Stimulated activated CD8-positive, alpha-beta memory T cell treated with anti-CD3 and anti-CD28 coated beads, Interleukin-12 subunit alpha, Interleukin-12 subunit beta, amount 100 ng/mL, for 24 hours (primary cell): ENCODE data around the gene HEXA.

Source experiments
- DNase-seq: peaks from one replicate; pipeline ENCODE4 v3.0.0-alpha.2; 2020; ENCODE audit errors: extremely low read depth

Gene HEXA

DNA sequence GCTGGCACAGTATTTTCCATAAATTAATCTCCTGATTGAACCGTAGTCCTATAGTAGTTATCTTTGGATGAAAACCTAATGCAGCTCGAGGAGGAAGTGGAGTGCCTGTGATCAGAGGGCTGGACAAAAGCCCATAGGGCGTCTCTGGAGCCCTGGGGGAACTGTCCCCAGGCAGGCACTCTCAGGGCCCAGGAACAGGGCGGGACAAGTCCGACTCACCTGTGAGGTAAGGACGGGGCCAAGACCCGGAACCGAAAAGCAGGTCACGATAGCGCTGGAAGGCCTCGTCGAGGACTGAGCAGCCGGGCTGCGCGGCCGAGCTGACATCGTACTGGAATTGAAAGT lies 341 bp downstream of the HEXA start:
- no peak for DNase-seq

DNA sequence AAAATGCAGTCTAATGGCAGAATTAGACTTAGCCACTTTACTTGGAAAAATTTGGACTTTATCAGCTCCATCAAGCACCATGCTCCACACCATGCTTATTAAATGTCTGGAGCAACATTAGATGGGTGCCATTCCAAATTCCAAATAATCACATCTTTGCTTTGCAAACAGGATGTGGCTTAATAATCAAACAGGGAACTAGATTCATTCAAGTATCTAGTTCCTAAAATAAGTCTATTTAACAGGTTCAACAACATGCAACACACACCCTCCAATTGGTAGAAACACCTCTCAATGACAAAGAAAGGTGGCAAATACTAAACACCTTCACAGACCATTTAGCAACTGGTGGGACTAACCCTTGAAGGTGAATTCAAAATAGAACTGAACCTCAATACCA lies 3.5 kb downstream of the HEXA start:
- no peak for DNase-seq

DNA sequence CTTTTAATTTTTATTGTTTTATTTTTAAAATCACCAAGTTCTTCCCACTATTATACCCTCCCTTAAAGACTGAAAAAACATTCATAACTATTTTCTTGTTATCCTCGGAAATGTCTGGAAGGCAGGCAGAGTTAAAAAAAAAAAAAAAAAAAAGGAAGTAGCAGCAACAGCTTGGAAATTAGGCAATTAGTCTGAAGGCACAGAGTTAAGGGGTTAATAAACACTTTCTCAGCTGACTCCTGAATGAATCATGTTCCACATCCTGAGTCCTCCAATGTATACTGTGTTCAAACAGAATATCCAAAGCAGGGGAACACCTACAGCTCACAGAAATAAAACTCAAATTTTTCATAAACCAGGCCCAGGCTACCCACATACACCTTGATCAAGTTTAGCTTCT lies 5.8 kb downstream of the HEXA start:
- DNase-seq = no peak

DNA sequence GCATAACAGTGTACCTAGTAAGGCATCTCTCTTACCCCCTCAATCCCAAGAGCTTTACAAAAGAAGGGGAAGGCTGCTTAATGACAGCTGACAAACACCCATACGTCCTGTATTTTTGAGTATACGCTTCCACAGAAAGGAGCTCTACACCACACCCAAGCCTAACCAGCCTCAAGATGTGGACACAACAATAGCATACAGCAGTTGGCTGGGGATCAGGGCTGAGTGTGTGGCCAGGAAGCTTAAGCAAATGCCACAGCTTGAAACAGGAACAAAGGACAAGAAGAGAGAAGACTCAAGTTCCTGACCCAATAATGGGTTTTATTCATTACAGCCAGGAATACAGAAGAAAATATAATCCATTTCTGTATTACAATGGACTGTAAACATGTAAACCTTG lies 6.9 kb downstream of the HEXA start:
- DNase-seq = no peak

DNA sequence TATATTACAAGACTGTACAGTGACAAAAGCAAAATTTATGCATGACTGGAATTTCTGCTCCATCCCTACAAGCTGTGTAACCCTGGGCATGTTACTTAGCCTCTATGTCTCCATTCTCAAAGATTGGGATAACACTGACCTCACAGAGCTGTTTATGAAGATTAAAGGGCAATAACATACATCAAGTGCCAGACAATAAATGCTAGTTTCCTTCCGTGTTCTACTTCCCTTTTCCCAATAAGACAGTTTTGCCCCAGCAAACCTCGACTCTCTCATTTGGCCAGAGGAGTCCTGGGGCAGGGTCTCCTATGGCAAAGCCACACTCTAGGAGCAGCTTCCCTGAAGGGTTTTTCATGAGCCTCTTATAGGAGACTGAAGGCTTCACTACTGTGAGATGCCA lies 7.5 kb downstream of the HEXA start:
- DNase-seq = no peak

DNA sequence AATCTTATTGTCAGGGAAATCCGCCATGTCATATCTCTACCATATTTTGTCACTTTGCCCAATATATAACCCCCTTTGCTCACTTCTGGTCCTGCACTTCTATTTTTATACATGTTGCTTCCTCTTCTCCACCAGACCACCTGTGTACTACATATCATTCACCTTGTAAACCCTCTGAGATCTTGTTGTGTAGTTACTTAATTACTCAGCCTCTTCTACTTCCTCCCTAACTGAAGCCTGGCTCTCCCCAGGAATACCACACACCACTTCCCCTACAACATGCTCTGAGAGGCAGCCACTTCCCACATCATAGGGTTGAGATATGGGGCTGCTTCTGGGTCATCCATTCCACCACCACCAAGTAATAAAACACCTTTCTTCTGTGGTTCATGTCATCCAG lies 10.0 kb downstream of the HEXA start:
- no peak for DNase-seq

DNA sequence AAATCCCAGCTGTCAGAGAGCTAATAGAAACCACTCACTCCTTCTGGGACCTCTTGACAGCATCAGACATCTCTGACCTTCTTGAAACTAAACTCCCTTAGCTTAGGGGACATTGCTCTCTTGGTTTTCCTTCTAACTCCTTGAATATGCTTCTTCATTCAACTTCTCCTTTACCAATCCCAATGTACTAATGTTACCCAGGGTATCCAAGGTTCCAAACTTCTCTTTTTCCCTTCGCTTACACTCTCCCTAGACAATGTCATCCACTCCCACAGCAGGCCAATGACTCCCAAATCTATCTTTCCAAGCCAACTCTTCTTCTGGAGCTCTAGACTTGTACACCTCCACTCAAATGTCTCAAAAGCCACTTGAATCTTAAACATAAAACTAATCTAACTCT lies 14.6 kb downstream of the HEXA start:
- DNase-seq = no peak

DNA sequence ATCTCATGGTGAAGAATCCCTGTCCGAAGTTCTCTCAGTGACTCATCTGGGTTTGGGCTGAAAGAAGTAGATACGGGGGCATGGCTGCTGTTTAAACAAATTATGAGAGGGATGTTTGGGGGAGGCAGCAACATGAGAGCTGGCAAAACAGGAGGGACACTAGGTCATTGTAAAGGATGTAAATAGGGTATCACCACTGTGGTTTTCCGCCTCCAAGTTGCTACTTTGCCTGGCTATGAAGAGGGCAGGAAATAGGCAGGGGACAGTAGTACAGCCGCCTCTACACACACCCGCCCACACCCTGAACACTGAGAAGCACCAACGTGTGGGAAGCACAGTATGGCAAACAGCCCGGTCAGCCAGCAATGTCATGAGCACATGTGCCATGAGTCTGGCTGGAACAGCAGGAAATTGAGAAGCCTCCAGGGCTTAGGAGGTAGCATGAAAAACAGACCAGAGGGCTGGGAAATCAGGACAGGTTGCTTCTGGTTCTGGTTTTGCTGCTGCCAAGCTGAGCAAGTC lies 17.1 kb downstream of the HEXA start:
- no peak for DNase-seq

DNA sequence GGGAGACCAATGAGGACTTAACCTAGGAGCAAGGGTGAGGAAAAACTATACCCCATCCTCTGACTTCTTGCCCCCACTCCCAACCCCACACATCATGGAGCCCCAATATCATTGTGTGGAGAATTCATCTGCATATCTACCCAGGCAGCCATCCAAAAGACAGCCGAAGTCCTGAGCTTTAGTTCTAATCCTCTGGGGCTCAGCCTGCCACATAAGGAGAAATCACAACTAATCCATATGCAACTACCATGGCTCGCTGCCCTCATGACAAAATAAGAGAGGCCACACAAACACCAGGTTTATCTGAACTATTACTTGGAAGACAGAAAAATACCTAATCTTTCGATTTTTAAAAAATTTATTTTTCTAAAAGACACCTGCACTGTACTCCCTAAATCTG lies 17.7 kb downstream of the HEXA start:
- no peak for DNase-seq

DNA sequence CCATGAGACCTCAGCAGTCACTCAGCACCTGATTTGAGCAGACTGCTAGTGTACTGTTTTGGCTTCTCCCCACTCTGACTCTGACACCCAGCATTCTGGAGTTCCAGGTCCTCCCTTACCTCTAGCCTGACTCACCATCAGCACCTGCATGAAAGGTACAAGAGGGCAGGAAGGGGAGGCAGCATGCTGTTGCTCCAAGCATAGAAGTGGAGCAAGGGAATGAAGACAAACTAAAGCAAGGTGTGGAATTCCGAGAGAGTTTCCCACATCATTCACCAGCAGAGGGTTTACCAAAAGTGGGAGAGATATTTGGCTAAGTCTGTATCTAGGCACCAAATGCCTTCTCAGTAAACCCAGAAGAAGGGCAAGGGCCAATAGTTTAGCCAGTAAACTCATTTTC lies 21.3 kb downstream of the HEXA start:
- no peak for DNase-seq

DNA sequence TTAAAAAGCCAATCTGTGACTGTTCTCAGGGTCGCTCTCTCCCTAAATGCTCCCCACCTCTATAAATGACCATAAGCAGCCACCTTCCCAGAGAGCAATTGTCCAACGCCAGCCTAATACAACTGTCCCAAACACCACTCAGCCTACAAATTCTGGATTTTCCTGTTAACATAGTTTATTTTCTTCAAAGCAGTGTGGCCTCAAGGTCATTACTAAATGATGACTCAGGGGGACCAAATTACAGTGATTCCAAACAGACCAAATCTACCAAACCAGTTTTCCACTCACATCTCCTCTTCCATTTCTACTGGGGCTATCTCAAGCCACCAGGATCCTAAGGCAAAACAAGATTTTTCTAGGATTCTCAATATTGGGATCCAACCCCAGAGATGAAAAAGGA lies 22.5 kb downstream of the HEXA start:
- no peak for DNase-seq

DNA sequence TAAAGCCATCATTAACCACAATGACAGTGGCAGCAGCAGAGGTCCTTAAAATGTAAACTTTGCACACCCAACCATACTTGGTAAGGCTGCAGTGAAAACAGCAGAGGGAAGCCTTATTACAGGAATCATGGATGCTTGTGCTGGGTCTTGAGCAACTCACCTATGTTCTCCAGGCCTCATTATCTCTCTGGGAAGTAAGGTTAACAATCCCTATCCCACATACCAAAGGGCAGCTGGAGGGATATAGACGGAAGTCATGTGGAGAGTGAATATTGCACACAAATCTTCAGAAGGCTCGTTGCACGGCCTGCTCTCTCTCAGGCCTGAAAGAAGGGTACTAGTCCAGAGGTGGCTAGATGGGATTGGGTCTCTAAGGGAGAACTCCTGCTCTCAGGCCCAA lies 30.0 kb downstream of the HEXA start:
- DNase-seq = no peak

DNA sequence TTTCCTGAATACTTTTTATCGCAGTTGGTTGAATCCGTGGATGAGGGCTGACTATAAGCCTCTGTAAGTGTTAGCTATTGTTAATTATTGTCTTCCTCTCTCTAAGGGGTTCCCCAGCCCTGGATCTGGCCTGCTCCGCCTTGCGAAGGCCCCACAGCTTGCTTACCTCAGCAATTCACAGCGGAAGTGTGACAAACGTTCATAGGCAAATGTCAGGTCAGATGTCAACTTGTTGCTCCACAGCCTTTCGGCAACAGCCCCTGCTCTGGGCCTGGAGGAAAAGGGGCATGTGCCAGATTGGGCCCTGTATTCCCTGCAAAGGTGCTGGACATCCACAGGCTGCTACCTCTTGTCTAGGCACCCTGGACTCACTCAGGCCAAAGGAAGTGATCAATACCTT lies 30.5 kb downstream of the HEXA start:
- no peak for DNase-seq

DNA sequence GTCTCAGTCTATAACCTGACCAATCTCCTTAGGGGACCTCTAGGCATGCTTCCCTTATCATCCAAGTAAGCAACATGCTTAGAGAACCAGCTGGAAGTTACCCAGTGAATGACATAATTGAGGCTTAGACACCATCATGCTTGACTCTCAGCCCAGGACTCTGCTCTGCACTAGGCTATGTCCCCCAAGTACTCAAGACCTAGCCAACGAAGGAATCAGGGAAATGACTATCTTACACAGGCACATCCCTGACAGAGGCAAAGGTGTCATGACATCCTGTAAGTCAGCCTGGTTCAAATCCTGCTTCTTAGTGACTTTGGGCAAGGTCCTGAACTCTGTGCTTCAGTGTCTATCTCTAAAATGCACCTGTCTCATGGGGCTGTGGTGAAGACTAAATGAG lies 31.2 kb downstream of the HEXA start:
- DNase-seq = no peak

DNA sequence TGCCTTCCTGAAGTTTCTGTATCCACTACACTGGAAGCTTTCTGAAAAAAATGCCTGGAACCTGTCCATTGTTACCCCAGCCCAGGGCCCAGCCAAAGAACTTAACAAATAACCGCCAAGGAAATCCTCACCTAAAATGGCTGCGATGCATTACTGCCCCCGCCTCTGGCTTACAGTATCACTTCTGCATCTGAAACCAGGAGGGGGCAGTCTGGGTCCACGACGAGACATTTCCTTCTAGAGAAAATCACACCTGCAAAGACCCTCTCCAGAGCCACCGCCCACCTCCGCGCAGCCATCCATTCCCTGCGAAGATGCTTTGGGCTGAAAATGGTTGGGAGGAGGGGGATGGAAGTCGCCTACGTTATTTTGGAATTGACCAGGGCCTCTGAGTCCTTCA lies 33.4 kb downstream of the HEXA start:
- no peak for DNase-seq

DNA sequence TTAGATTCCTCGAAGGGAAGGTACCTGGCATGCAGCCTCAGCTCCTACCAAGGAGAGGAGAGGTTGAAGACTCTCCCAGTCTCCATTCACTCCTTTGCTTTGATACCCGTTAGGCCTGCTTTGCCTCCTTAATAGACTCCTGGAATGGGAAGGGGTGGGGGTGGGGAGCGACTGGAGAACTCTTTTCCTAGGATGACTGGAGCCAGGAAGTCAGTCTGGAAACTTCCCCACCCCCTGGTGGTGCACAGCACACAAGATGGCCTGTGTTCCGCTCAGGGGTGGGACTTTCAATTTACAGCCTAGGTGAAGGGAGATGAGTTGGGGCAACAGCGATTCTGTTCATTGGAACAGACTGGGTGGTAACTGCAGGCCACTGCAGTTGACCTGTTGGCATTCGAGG lies 34.5 kb downstream of the HEXA start:
- DNase-seq = no peak

DNA sequence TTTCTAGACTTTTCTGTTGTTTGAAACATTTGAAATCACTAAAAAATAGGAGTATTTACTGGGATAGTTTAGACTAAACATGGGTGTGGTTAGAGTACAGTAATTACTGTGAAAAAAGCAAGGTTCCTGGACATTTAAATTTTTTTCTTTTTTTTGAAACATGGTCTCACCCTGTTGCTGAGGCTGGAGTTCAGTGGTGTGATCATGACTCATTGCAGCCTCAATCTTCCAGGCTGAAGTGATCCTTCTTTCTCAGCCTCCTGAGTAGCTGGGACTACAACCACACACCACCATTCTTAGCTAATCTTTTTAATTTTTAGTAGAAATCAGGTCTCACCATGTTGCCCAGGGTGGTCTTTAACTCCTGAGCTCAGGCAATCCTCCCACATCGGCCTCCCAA lies 35.4 kb downstream of the HEXA start:
- DNase-seq = no peak

DNA sequence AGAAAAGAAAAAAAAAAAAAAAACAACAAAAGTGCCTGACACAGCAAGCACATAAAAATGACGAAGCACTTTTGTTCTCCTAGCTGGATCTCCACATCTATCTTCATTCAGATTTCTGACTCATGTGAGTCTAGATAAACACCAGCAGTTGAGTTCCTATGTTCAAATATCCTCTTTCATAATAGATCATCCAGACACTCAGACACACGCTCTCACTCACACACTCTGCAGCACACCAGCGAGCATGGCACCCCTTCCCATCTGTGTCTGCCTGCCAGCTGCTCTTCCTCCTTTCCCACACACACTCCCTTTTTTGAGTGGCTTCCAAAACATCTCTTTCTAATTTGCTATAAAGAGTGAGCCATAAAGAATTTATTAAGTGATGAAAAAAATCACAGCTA lies 36.0 kb downstream of the HEXA start:
- DNase-seq = no peak

DNA sequence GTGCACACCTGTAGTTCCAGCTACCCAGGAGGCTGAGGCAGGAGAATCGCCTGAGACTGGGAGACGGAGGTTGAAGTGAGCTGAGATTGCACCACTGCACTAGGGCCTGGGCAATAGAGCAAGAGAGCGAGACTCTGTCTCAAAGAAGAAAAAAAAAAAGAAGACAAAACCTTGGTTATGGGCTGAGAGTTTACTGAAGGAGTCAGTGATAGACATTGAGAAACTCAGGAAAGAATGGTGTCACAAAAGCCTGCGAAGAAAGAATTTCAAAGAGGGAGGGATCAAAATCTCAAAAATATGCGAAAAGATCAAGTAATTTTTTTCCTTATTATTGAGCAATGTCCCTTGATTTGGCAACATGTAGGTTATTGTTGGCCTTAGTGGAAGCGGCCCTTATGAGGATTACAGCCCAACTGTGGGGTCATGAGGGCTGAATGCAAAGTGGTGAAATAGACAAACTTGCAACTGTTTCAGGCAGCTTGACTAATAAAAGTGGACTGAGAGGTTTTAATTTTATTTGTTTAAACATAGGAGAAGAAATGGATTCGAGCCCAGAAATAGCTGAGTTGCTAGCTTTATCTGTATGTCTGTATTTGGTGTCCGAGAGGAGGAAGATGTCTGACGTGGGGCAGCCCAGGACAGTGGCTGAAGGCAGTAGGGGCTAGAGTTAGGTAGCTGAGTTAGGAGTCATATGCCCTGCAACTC lies 37.0 kb downstream of the HEXA start:
- DNase-seq = no peak

DNA sequence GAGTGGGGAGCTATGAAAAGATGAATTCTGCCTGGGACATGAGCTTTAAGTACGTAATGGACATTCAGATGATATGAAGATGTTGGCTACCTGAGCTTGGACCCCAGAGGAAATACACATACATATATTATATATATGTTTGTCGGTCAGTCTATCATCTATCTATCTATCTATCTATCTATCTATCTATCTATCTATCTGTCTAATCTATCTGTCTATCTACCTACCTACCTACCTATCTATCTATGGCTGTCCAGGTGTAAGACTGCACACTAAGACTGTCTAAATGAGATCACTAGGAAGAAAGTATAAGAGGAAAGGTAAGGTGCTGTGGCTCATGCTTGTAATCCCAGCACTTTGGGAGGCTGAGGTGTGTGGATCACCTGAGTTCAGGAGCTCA lies 37.7 kb downstream of the HEXA start:
- no peak for DNase-seq

DNA sequence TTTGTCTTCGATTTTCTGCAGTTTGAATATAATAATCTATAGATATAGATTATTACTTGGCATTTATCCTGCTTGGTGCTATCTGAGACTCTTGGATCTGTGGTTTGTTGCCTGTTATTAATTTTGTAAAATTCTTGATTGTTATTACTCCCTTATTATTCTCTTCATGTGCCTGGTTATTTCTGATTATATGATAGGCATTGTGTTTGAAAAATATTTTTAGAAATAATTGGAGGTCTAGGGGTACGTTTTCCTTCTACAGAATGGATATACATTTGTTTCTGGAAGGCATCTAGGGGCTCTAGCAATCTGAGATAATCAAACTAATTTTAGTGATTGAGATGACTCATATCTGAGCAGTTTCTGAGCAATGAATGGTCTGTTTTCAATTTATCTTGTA lies 41.0 kb downstream of the HEXA start:
- no peak for DNase-seq

DNA sequence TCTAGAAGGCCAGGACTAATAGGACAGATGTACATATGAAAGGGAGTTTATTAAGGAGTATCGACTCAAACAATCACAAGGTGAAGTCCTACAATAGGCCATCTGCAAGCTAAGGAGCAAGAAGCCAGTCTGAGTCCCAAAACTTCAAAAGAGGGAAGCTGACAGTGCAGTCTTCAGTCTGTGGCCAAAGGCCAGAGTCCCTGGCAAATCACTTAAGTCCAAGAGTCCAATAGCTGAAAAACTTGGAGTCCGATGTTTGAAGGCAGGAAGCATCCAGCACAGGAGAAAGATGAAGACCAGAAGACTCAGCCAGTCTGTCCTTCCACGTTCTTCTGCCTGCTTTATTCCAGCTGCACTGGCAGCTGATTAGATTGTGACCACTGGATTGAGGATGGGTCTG lies 44.8 kb downstream of the HEXA start:
- no peak for DNase-seq

DNA sequence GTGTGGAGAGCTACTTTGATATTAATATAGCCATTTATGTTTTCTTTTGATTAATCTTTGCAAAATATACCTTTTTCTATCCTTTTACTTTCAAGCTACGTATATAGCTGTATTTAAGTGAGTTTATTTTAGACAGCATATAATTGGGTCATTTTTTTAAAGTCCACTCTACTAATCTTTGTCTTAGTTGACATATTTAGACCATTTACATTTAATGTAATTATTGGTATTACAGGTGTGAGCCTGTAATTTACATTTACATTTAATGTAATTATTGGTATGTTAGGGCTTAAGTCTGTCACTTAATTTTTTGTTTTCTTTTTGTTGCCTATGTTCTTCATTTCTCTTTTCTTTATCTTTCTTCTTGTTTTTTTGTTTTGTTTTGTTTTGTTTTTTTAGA lies 52.1 kb downstream of the HEXA start:
- DNase-seq = no peak

DNA sequence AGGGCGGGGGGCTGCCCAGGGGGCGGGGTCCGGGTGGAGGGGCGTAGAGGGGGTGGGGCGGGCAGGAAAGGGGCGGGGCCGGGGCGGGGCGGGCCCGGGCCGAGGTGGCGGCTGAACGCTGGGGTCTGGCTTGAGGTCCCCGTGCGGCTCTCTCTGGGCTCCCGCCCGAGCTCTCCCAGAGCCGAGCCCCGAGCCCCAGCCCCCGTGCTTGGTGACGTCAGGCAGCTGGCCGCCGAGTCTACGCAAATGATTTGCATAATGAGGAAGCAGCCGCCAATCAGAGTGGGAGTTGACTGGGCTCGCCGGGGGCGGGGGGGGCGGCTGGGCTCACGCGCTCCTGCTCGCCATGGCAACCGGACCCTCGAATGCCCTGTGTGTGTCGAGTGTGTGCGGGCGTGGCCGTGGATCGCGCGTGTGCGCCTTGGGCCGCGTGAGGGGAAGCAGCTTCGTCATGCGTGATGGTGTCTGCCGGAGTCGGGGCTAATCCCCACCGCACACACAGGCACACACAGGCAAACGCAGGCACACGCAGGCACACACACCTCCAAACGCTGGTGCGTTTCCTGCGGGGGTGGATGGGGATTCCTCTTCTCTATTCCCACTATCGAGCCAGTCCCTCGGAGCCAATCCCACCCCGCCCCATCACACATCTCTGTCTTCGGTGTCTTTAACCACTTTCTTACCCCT lies 55.7 kb downstream of the HEXA start, which contains the start of gene CELF6:
TSS of gene CELF6 (minus strand) at position 173 of the 687 bp plus-strand sequence. CDS start 283 bp downstream, outside the sequence.
- peak; percentile 47 for DNase-seq
